Measurements from ENCODE around the gene FANCM. TPM values are rescaled to one million over a fixed set of nuclear protein-coding genes. Genes with fewer than 3 reads are reported as not detected.
A peak's percentile ranks its signal among the peaks of the same experiment; 100 is the strongest.

Gene FANCM
- total RNA-seq, 1 donor from 2014 or later, result 7.7 TPM

GRCh38 chr14:45242706-45243105, 107.0 kb downstream of the FANCM start:
- DNase-seq (ENCODE audit: low read depth, low spot score), result no peak

GRCh38 chr14:45246151-45246550, 110.4 kb downstream of the FANCM start:
- DNase-seq (ENCODE audit: low read depth, low spot score), result no peak

- DNase-seq (ENCODE audit: low read depth, low spot score), result no peak
Measured at GRCh38 chr14:45246691-45247090, 111.0 kb downstream of the FANCM start.

GRCh38 chr14:45247427-45247826, 111.7 kb downstream of the FANCM start:
- DNase-seq (ENCODE audit: low read depth, low spot score), result no peak

DNA sequence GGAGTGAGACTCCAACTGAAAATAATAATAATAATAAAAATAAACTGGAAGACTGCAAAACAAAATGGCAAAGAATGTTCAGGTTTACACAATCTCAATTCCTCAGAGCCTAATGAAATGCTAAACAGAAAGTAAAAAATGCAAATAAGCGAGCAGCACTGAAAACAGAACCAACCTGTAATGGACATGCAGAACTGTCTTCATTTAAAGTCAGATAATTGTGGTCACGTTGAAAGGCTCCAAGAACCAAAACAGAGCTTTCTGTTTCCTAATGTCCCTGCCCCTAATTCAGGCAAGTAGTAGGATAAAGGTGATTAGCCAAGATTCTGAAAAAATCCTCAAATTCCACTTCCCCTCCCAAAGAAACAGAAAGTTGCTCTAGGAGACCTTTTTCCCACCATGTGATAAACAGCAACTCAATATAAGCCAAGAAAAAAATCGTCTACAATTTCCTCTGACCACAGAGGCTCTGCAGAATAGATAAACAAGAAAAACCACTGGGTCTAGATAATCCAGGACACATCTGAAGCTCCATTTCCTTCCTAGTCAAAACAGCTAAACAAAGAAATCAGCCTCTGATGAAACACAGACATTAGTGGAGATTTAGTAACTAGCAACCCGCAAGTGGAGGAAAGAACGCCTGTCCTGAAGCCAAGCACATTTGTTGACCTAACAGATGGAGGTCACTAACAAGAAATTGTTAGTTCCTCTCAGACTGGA, 114.3 kb downstream of the FANCM start:
- peak; percentile 56 for DNase-seq (ENCODE audit: low read depth, low spot score)

Other genes starting within 250 kb of the FANCM start
- 5.8 and 8.8 TPM in 2 replicates for gene KLHL28, start 174.0 kb upstream of the FANCM start, total RNA-seq
- gene TOGARAM1, start 173.7 kb upstream of the FANCM start, total RNA-seq, result 14.6 and 17.9 TPM in 2 replicates
- 26.1 and 29.0 TPM in 2 replicates for gene PRPF39, start 51.8 kb upstream of the FANCM start, total RNA-seq
- gene FKBP3, start 1.4 kb upstream of the FANCM start, total RNA-seq, result 28.2 and 36.6 TPM in 2 replicates
- 26.4 and 37.9 TPM in 2 replicates for gene MIS18BP1, start 117.3 kb downstream of the FANCM start, total RNA-seq